T-cell (primary cell): ENCODE data around the gene KRTAP4-8. TPM values are rescaled to one million over a fixed set of nuclear protein-coding genes. Genes with fewer than 3 reads are reported as not detected.

ENCODE experiments used
- ATAC-seq, 4 experiments: fragments of 200-7000 bp in 3 of 4; fragments of 150-1000 bp in 1 of 4; cut with Tn5 transposase; replicated peaks in 1 of 4; 1 replicate in 3 of 4; 2 replicates in 1 of 4; pipeline ENCODE4 v1.10.0; 2021; ENCODE audit warnings: moderate library complexity in 3 of 4, mild to moderate bottlenecking in 2 of 4, moderate number of reproducible peaks in 1 of 4
- CTCF ChIA-PET, 2 donors: fragments of 300-600 bp; sonication (Branson Sonifier 250); formaldehyde crosslinking; loops; one replicate each; lab custom pipeline; 2022; ENCODE audit warnings: antibody characterized with exemption in 2 of 2; lab: Charles Lee
- POLR2A ChIA-PET, 2 donors: fragments of 300-600 bp; sonication (Branson Sonifier 250); formaldehyde crosslinking; loops; one replicate each; lab custom pipeline; 2022; ENCODE audit warnings: antibody characterized with exemption in 2 of 2; lab: Charles Lee
- DNase-seq, 35 experiments: peaks; one replicate each; pipeline versions ENCODE4 v3.0.0 to v3.0.0-alpha.2; 2013 to 2023
- H3K27ac ChIP-seq: one replicate; pipeline ENCODE4 v1.5.1; 2013; ENCODE audit warnings: low read length
- H3K27me3 ChIP-seq, 2 experiments: replicated peaks in 1 of 2; 1 replicate in 1 of 2; 2 replicates in 1 of 2; pipeline versions ENCODE4 v1.6.1 to v1.7.0; 2013; ENCODE audit warnings: low read length in 1 of 2, mixed read lengths in 1 of 2; ENCODE audit not compliant: control insufficient read depth in 2 of 2, insufficient read depth in 2 of 2; ENCODE audit errors: extremely low read depth in 1 of 2
- H3K36me3 ChIP-seq, 2 donors: 1 replicate in 1 of 2; 2 replicates in 1 of 2; pipeline versions ENCODE4 v1.6.1 to v1.7.0; 2013; ENCODE audit warnings: low read length in 1 of 2; ENCODE audit not compliant: control insufficient read depth in 2 of 2, insufficient read depth in 1 of 2; ENCODE audit errors: extremely low read depth in 1 of 2
- H3K4me1 ChIP-seq, 2 experiments: 1 replicate in 1 of 2; 2 replicates in 1 of 2; pipeline versions ENCODE4 v1.6.1 to v1.7.0; 2013; ENCODE audit warnings: low read length in 2 of 2, mixed read lengths in 1 of 2; ENCODE audit not compliant: insufficient read depth in 2 of 2, control insufficient read depth in 1 of 2; ENCODE audit errors: extremely low read depth in 1 of 2
- H3K4me3 ChIP-seq, 2 donors: 1 replicate in 1 of 2; 2 replicates in 1 of 2; pipeline versions ENCODE4 v1.5.1 to v1.7.0; 2013; ENCODE audit warnings: mild to moderate bottlenecking in 2 of 2, low read length in 1 of 2, moderate library complexity in 1 of 2; ENCODE audit not compliant: control insufficient read depth in 1 of 2; ENCODE audit errors: extremely low read depth in 1 of 2
- H3K9me3 ChIP-seq: 2 replicates; pipeline ENCODE4 v1.7.0; 2013
- H3K27ac Mint-ChIP-seq, 2 donors: one replicate each; pipeline ENCODE4 v1.8.0; 2020 to 2021; ENCODE audit warnings: mild to moderate bottlenecking in 2 of 2, mixed read lengths in 2 of 2
- H3K27me3 Mint-ChIP-seq, 2 donors: one replicate each; pipeline ENCODE4 v1.8.0; 2021 to 2022; ENCODE audit warnings: mixed read lengths in 2 of 2
- H3K36me3 Mint-ChIP-seq: one replicate; pipeline ENCODE4 v1.8.0; 2021; ENCODE audit warnings: mixed read lengths
- H3K4me1 Mint-ChIP-seq, 3 donors: one replicate each; pipeline ENCODE4 v1.8.0; 2020 to 2022; ENCODE audit warnings: mixed read lengths in 3 of 3, mild to moderate bottlenecking in 1 of 3
- H3K4me3 Mint-ChIP-seq, 3 donors: one replicate each; pipeline ENCODE4 v1.8.0; 2020 to 2022; ENCODE audit warnings: mild to moderate bottlenecking in 3 of 3, mixed read lengths in 3 of 3, moderate library complexity in 3 of 3
- H3K9me3 Mint-ChIP-seq, 3 donors: one replicate each; pipeline ENCODE4 v1.8.0; 2020 to 2022; ENCODE audit warnings: mixed read lengths in 3 of 3
- WGBS: methylation state at CpG from one replicate; pipeline ENCODE4 v1.1.5; 2013; ENCODE audit warnings: missing lambda C conversion rate; ENCODE audit not compliant: insufficient coverage; 5-methylcytosine and 5-hydroxymethylcytosine counted together
- total RNA-seq, 35 experiments: library from RNA in 6 of 35; stranded (reverse) in 6 of 35; fragments of 120-200 nt in 1 of 35; gene quantifications; one replicate each; pipeline versions ENCODE4 v1.2.1 to v1.2.4 and lab custom pipeline; 2013 to 2026

Gene KRTAP4-8
- total RNA-seq, 5 donors from 2014 or later (not counting 1 experiment from before 2014, with no cell fraction given): not detected

DNA sequence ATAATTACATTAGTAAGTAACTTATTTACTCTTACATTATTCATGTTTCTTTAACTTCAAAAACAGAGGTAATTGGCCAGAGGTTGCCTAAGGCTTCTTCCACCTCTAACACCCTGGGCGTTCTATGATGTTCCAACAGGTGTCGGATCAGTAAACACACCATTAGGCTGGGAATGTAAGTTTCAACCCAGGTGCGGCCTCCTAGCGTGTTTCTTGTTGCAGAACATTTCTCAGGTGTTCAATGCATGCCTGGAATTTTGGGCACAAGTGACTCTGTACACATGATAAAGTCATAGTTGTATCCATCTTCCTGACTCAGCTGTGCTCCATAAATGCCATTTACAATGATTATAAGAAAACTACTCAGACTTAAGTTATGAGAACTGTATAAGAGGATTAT, 43.9 kb downstream of the KRTAP4-8 start:
- Mint-ChIP-seq H3K27me3 (peaks cover 22 to 47% of the 10 kb centered on the region in 2 donors), H3K4me3 (no peak overlapping the region), H3K36me3 (no peaks in the 10 kb centered on the region), H3K4me1 (no peaks in the 10 kb centered on the region), H3K27ac (no peak overlapping the region), H3K9me3 (peaks cover 0 to 3% (median 0%) of the 10 kb centered on the region in 3 donors)
- Histone ChIP-seq H3K27ac (no peak overlapping the region), H3K4me1 (no peaks in the 10 kb centered on the region), H3K4me3 (no peak overlapping the region), H3K36me3 (no peaks in the 10 kb centered on the region), H3K9me3 (no peaks in the 10 kb centered on the region), H3K27me3 (peaks cover 4 to 5% of the 10 kb centered on the region in 2 experiments)
- 61% methylated on average over 3 of the region's 4 CpGs for WGBS
- ATAC-seq: no peak
- ChIA-PET CTCF (no interaction called here), POLR2A (no interaction called here)
- DNase-seq: no peak

- no peak overlapping the region for H3K27ac ChIP-seq
- H3K36me3 ChIP-seq: no peaks in the 10 kb centered on the region
- H3K27me3 ChIP-seq: peaks cover 5 to 6% of the 10 kb centered on the region in 2 experiments
- ATAC-seq (no peak), DNase-seq (no peak)
- CTCF ChIA-PET: interaction anchor here in 1 of 2 donors (0.6 kb wide), 1 partner anchor 141 kb away, joined by 4 read pairs; no protein-coding TSS in a partner anchor
- H3K4me3 ChIP-seq: no peak overlapping the region
- POLR2A ChIA-PET: no interaction called here
- Mint-ChIP-seq H3K4me1 (no peaks in the 10 kb centered on the region), H3K27ac (no peak overlapping the region), H3K9me3 (peaks cover 0 to 2% (median 0%) of the 10 kb centered on the region in 3 donors), H3K4me3 (no peak overlapping the region), H3K27me3 (peaks cover 11 to 50% of the 10 kb centered on the region in 2 donors), H3K36me3 (no peaks in the 10 kb centered on the region)
- no peaks in the 10 kb centered on the region for H3K4me1 ChIP-seq
- no peaks in the 10 kb centered on the region for H3K9me3 ChIP-seq
Measured at GRCh38 chr17:41052566-41052965, 45.4 kb downstream of the KRTAP4-8 start.

DNA sequence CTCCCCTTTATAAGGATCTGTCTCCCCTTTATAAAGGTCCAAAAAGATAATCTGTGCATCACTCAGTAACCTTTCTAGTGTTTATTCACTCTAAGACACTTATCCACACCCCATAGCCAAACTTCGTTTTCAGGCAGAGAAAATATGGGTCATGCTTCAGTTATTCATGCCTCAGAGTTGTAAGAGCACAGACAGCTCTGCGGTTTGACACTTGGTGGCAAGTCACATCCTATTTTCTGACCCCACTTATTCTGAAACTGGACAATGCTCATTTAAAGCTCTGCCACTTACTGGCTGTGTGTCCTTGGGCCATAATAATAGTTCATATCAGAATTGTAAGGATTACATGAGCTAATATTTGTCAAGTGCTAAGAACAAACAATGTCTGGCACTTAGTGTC, 48.8 kb downstream of the KRTAP4-8 start:
- ATAC-seq (no peak), DNase-seq (no peak)
- Histone ChIP-seq H3K27me3 (peaks cover 2 to 8% of the 10 kb centered on the region in 2 experiments), H3K36me3 (no peaks in the 10 kb centered on the region), H3K9me3 (no peaks in the 10 kb centered on the region), H3K27ac (no peak overlapping the region), H3K4me3 (no peak overlapping the region), H3K4me1 (no peaks in the 10 kb centered on the region)
- peaks cover 0 to 1% (median 0%) of the 10 kb centered on the region in 3 donors for H3K4me1 Mint-ChIP-seq
- H3K27me3 Mint-ChIP-seq: peaks cover 17 to 44% of the 10 kb centered on the region in 2 donors
- no peak overlapping the region for H3K27ac Mint-ChIP-seq
- WGBS: 31% methylated on average over 2 of the region's 2 CpGs
- H3K9me3 Mint-ChIP-seq: no peaks in the 10 kb centered on the region
- no peak overlapping the region for H3K4me3 Mint-ChIP-seq
- no peaks in the 10 kb centered on the region for H3K36me3 Mint-ChIP-seq
- CTCF ChIA-PET: no interaction called here
- POLR2A ChIA-PET: no interaction called here

- H3K27me3 Mint-ChIP-seq: peaks cover 17 to 44% of the 10 kb centered on the region in 2 donors
- Histone ChIP-seq H3K36me3 (no peaks in the 10 kb centered on the region), H3K4me1 (no peaks in the 10 kb centered on the region), H3K27me3 (peaks cover 2 to 8% of the 10 kb centered on the region in 2 experiments), H3K27ac (no peak overlapping the region), H3K9me3 (no peaks in the 10 kb centered on the region), H3K4me3 (no peak overlapping the region)
- no peaks in the 10 kb centered on the region for H3K36me3 Mint-ChIP-seq
- DNase-seq (no peak), ATAC-seq (no peak)
- WGBS: 89% methylated on average over 5 of the region's 7 CpGs
- peaks cover 0 to 4% (median 2%) of the 10 kb centered on the region in 3 donors for H3K9me3 Mint-ChIP-seq
- ChIA-PET CTCF (no interaction called here), POLR2A (no interaction called here)
- no peak overlapping the region for H3K27ac Mint-ChIP-seq
- no peak overlapping the region for H3K4me3 Mint-ChIP-seq
- peaks cover 0 to 2% (median 0%) of the 10 kb centered on the region in 3 donors for H3K4me1 Mint-ChIP-seq
Measured at GRCh38 chr17:41048441-41048840, 49.5 kb downstream of the KRTAP4-8 start.

Other genes with a start within 250 kb of the KRTAP4-8 start
- gene KRT12, start 230.9 kb downstream of the KRTAP4-8 start, total RNA-seq: under 1 TPM in 1 of 5 donors, not detected in 4; 0.10 TPM
- under 1 TPM in 1 of 5 donors, not detected in 4; 0.47 TPM for gene KRT20, start 212.9 kb downstream of the KRTAP4-8 start, total RNA-seq
- not detected for gene KRT23, start 160.5 kb downstream of the KRTAP4-8 start, total RNA-seq
- not detected for gene KRT39, start 131.2 kb downstream of the KRTAP4-8 start, total RNA-seq
- gene KRT40, start 113.8 kb downstream of the KRTAP4-8 start, total RNA-seq: not detected
- not detected for gene KRTAP3-3, start 104.0 kb downstream of the KRTAP4-8 start, total RNA-seq
- gene KRTAP3-2, start 98.2 kb downstream of the KRTAP4-8 start, total RNA-seq: not detected
- not detected for gene KRTAP3-1, start 89.0 kb downstream of the KRTAP4-8 start, total RNA-seq
- gene KRTAP1-5, start 70.9 kb downstream of the KRTAP4-8 start, total RNA-seq: not detected
- gene KRTAP1-4, start 67.9 kb downstream of the KRTAP4-8 start, total RNA-seq: not detected
- not detected for gene KRTAP1-3, start 63.3 kb downstream of the KRTAP4-8 start, total RNA-seq
- not detected for gene KRTAP1-1, start 56.7 kb downstream of the KRTAP4-8 start, total RNA-seq
- not detected for gene KRTAP2-1, start 50.8 kb downstream of the KRTAP4-8 start, total RNA-seq
- not detected for gene KRTAP2-2, start 42.9 kb downstream of the KRTAP4-8 start, total RNA-seq
- not detected for gene KRTAP2-3, start 38.0 kb downstream of the KRTAP4-8 start, total RNA-seq
- gene KRTAP2-4, start 32.3 kb downstream of the KRTAP4-8 start, total RNA-seq: not detected
- not detected for gene KRTAP4-7, start 14.0 kb downstream of the KRTAP4-8 start, total RNA-seq
- not detected for gene KRTAP4-16, start 4.1 kb upstream of the KRTAP4-8 start, total RNA-seq
- gene KRTAP4-9, start 7.2 kb upstream of the KRTAP4-8 start, total RNA-seq: not detected
- not detected for gene KRTAP4-11, start 20.2 kb upstream of the KRTAP4-8 start, total RNA-seq
- gene KRTAP4-12, start 26.0 kb upstream of the KRTAP4-8 start, total RNA-seq: not detected
- not detected for gene KRTAP4-6, start 42.4 kb upstream of the KRTAP4-8 start, total RNA-seq
- gene KRTAP4-5, start 51.7 kb upstream of the KRTAP4-8 start, total RNA-seq: not detected
- not detected for gene KRTAP4-4, start 62.6 kb upstream of the KRTAP4-8 start, total RNA-seq
- gene KRTAP4-3, start 70.1 kb upstream of the KRTAP4-8 start, total RNA-seq: not detected
- gene KRTAP4-2, start 80.1 kb upstream of the KRTAP4-8 start, total RNA-seq: not detected
- gene KRTAP4-1, start 86.8 kb upstream of the KRTAP4-8 start, total RNA-seq: not detected
- not detected for gene KRTAP9-1, start 91.7 kb upstream of the KRTAP4-8 start, total RNA-seq
- not detected for gene KRTAP9-2, start 128.5 kb upstream of the KRTAP4-8 start, total RNA-seq
- gene KRTAP9-3, start 134.3 kb upstream of the KRTAP4-8 start, total RNA-seq: not detected
- not detected for gene KRTAP9-8, start 139.9 kb upstream of the KRTAP4-8 start, total RNA-seq
- not detected for gene KRTAP9-4, start 151.5 kb upstream of the KRTAP4-8 start, total RNA-seq
- not detected for gene KRTAP9-9, start 157.2 kb upstream of the KRTAP4-8 start, total RNA-seq
- not detected for gene KRTAP9-6, start 167.2 kb upstream of the KRTAP4-8 start, total RNA-seq
- not detected for gene KRTAP9-7, start 177.6 kb upstream of the KRTAP4-8 start, total RNA-seq
- gene KRTAP29-1, start 204.7 kb upstream of the KRTAP4-8 start, total RNA-seq: under 1 TPM in 2 of 5 donors, not detected in 3; 0.43 to 0.84 TPM
- 1 to 10 TPM in 1 of 5 donors, under 1 TPM in 3, not detected in 1; 0.16 to 1.1 (median 0.45) TPM for gene KRTAP16-1, start 211.2 kb upstream of the KRTAP4-8 start, total RNA-seq
- not detected for gene KRTAP17-1, start 217.6 kb upstream of the KRTAP4-8 start, total RNA-seq